Endothelial cell of hepatic sinusoid (primary cell): ENCODE data around the gene GP1BA.
"Not testable (repeated sequence)": the region's sequence is repeated elsewhere in the genome, so short reads cannot be mapped to it uniquely, and the experiment has no call there.

ENCODE experiments used
- in situ Hi-C: cut with HindIII; loops from 2 replicates; pipeline ENCODE4 v1.10.0; 2017; ENCODE audit warnings: low sequenced_read_pairs

Gene GP1BA

DNA sequence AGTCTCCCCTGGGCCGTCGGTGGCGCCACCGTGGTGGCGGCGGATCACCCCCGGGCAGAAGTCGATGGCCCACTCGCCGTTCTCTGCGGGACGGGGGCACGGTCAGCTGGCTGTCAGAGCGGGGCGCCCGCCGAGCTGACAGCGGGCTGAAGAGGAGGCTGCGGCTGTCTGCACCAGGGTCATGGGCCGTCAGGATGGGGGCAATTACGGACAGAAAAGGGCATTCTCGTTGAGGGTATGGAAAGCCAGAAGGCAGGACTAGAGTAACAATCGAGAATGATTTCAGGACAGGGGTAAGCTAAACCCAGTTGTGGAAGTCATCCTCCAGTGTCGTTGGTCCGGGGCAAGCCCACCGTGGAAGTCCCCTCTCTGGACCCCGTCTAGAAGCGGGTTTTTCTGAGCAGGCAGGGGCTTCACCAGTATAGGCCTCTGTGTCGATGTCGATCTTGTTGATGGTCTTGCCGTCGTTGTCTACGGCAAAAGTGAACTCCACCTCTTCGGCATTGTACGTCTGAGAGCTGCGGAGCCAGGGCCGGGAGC is 30.9 kb upstream of the GP1BA start:
- in situ Hi-C loops, result no loop called here

DNA sequence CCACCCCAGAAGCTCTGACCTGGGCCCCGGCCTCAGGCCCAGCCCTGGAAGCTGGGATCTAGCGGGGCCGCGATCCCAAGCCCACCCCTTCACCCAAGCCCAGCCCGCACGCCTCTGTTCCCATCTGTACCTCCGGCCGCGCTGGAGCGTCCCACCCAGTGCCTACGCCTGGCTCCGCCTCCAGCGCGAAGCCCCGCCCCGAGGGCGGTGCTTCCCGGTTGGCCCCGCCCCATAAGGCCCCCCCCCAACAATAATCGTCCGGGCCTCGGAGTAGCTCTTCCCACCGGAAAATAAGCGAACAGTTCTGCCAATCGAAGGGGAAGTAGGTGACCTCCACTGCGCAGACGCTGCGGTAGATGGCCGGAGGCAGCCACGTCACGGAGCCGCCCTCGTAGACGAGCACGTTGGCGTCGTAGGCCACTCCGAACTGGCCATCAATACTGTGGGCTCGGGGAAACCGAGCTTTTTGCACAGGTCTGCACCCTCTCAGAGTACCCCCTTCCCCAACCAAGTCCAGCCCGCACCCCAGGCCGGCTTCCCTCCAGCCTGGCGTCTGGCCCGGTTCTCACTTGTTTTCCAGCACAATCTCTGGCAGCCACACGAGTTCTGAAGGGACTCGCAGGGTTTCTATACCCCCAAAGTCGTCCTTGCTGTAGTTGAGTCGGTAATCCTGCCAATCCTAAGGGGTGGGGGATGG is 30.3 kb upstream of the GP1BA start:
- in situ Hi-C loops, result no loop called here

DNA sequence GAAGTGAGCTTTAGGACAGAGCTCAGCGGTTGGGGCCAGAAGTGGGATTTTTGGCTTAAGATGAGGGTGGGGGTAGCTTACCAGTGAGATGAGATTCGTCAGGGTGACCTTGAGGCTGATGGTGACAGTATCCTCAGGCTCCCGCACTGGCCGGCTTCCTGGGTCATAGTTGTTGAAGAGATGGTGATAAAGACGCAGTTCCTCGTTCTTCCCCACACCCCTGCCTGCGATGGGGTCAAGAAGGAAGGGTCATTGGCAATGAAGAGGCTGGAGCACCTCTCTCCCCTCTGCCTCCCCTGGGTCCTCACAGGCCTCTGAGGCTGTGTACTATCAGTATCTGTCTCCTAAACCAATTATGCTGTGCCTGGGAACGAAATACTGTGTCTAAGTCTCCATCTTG is 29.5 kb upstream of the GP1BA start:
- in situ Hi-C loops, result no loop called here

DNA sequence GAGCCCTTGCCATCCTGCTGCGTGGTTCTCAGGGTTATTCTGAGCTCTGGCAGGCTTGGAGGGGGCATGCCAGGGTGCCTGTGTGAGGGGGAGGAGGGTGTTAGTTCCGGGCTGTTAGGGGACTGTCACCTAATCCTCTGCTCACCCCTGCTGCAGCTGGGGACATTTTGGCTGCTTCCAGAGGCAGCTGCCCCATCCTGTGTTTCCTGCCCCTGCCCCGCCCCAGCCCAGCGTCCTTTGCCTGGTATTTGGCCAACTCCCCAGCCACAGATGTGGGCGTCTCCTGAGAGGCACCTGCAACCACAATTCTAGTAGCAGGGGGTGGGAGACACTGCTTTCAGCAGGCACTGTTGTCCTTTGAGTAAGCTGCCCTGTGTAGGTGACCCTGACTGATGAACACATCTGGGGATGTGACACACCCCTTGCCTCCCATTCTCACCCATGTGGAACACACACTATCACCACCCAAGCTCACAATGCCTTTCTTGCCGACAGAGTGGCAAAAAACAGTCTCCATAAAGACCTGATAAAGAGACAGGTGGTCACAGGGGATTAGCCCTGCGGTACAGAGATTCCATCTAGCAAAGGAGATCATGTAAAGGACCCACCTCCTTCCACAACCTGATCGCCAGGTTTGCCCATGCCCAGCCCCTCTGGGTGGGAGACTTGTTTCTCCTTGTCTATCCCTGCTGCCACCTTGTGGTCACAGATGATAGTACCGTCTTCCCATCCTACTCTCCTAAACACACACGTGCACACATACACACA is 28.8 kb upstream of the GP1BA start, which contains the start of gene CHRNE:
CHRNE (minus strand) TSS at position 48 of the 768 bp plus-strand sequence; CDS start at position 13, 35 bp downstream.
- in situ Hi-C loops, result no loop called here

DNA sequence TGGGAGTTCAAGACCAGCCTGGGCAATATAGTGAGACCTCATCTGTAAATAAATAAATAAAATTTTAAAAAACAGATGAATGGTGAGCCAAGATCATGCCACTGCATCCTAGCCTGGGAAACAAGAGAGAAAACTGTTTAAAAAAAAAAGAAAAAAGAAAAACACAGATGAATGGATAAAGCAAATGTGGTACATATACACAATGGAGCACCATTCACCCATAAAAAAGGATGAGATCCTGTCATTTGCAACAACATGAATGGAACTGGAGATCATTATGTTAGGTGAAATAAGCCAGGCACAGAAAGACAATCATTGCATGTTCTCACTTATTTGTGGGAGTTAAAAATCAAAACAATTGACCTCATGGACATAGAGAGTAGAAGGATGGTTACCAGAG is 25.4 kb upstream of the GP1BA start:
- in situ Hi-C loops, result not testable (repeated sequence)

GRCh38 chr17:4908301-4908700 is 23.8 kb upstream of the GP1BA start:
- in situ Hi-C loops, result no loop called here

- in situ Hi-C loops, result no loop called here
Observed at GRCh38 chr17:4908711-4909496, 23.2 kb upstream of the GP1BA start.

GRCh38 chr17:4913994-4914393 is 18.1 kb upstream of the GP1BA start:
- in situ Hi-C loops, result no loop called here

- in situ Hi-C loops, result not testable (repeated sequence)
Observed at GRCh38 chr17:4914551-4914950, 17.5 kb upstream of the GP1BA start.

- in situ Hi-C loops, result no loop called here
Observed at GRCh38 chr17:4919511-4920047, 12.5 kb upstream of the GP1BA start.

- in situ Hi-C loops, result no loop called here
Observed at GRCh38 chr17:4920351-4921048, 11.6 kb upstream of the GP1BA start.

GRCh38 chr17:4921320-4921719 is 10.8 kb upstream of the GP1BA start:
- in situ Hi-C loops, result no loop called here

DNA sequence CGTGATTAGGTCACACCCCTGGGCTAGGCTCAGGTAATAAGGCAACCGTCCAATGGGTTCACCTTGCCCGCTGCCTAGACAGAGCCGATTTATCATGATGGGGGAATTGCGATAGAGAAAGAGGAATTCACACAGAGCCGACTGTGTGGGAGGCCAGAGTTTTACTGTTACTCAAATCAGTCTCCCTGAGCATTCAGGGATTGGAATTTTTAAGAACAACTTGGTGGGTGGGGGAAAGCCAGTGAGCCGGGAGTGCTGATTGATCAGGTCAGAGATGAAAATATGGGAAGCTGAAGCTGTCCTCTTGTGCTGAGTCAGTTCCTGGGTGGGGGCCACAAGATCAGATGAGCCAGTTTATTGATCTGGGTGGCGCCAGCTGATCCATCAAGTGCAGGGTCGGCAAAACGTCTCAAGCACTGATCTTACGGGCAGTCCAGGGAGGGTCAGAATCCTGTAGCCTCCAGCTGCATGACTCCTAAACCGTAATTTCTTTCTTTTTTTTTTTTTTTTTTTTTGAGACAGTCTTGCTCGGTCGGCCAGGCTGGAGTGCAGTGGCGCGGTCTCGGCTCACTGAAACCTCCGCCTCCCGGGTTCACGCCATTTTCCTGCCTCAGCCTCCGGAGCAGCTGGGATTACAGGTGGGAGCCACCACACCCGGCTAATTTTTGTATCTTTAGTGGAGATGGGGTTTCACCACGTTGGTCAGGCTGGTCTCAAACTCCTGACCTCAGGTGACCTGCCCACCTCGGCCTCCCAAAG is 5.3 kb upstream of the GP1BA start:
- in situ Hi-C loops, result not testable (repeated sequence)

GRCh38 chr17:4928881-4929280 is 3.2 kb upstream of the GP1BA start:
- in situ Hi-C loops, result no loop called here

- in situ Hi-C loops, result no loop called here
Observed at GRCh38 chr17:4932756-4933155, 679 bp downstream of the GP1BA start.

- in situ Hi-C loops, result no loop called here
Observed at GRCh38 chr17:4933646-4934045, 1.6 kb downstream of the GP1BA start.

GRCh38 chr17:4934173-4934979 is 2.3 kb downstream of the GP1BA start:
- in situ Hi-C loops, result no loop called here

GRCh38 chr17:4935650-4936049 is 3.6 kb downstream of the GP1BA start:
- in situ Hi-C loops, result no loop called here

DNA sequence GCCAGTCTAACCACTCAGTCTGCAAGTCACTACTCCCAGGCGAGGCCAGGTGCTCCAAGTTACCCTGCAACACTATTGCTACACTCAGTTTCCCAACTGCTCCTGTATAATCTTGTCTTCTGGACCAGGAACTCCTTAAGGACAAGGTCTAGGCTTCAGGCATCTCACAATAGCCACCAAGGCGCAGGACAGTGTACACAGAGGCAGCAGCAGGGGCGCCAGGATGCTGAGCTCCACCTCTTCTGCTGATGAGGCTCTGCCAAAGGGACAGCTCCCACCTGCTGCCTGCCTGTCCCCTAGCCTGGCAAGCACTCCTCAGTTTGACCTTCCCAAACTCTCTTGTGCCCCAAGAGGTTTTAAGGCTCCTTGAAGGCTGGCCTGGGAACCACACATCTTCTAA is 4.4 kb downstream of the GP1BA start:
- in situ Hi-C loops, result no loop called here
